Colonic mucosa (tissue), 4 donors: ENCODE measurements around the gene TRIM9. TPM values are rescaled to one million over a fixed set of nuclear protein-coding genes. Genes with fewer than 3 reads are reported as not detected.

Experiments
- DNase-seq: peaks from one replicate; pipeline ENCODE4 v3.0.0-alpha.2; 2020
- H3K27ac ChIP-seq: fragments of 200-600 bp; one replicate; pipeline ENCODE4 v1.8.0; 2021
- H3K27me3 ChIP-seq: fragments of 200-600 bp; one replicate; pipeline ENCODE4 v1.8.0; 2021
- H3K36me3 ChIP-seq: fragments of 200-600 bp; one replicate; pipeline ENCODE4 v1.8.0; 2021
- H3K4me1 ChIP-seq: fragments of 200-600 bp; one replicate; pipeline ENCODE4 v1.8.0; 2021; ENCODE audit warnings: mild to moderate bottlenecking
- H3K4me3 ChIP-seq: fragments of 200-600 bp; one replicate; pipeline ENCODE4 v1.8.0; 2021
- H3K9ac ChIP-seq, 2 donors: one replicate each; pipeline ENCODE4 v1.7.0; 2013; ENCODE audit warnings: control low read depth in 2 of 2, low read depth in 2 of 2, low read length in 2 of 2
- H3K9me3 ChIP-seq: fragments of 200-600 bp; one replicate; pipeline ENCODE4 v1.8.0; 2021
- intact Hi-C: fragments of 100-400 bp; cut with DNase I; formaldehyde crosslinking; loops from one replicate; pipeline ENCODE4 v1.14.1; 2022
- total RNA-seq, 2 donors: library from RNA; stranded (reverse); fragmentation: NEBNext Ultra II Directional in 1 of 2; extraction: Animal tissue kit (Norgen Biotek cat#: 25700) in 1 of 2; gene quantifications; one replicate each; pipeline ENCODE4 v1.2.1, GENCODE V29; 2021
- TF ChIP-seq, protein P1 (sequence below): fragments of 200-600 bp; IDR thresholded peaks from one replicate; pipeline ENCODE4 v1.8.0; 2022; ENCODE audit warnings: antibody characterized with exemption, mild to moderate bottlenecking
- donor health status: healthy.
- donor health status: DM: no; HTN: no; CAD: no.
- donor health status: DM: no; HTN: no; CAD: no.

TRIM9 gene
- total RNA-seq, 2 donors from 2014 or later: 0.49 to 0.66 TPM

DNA sequence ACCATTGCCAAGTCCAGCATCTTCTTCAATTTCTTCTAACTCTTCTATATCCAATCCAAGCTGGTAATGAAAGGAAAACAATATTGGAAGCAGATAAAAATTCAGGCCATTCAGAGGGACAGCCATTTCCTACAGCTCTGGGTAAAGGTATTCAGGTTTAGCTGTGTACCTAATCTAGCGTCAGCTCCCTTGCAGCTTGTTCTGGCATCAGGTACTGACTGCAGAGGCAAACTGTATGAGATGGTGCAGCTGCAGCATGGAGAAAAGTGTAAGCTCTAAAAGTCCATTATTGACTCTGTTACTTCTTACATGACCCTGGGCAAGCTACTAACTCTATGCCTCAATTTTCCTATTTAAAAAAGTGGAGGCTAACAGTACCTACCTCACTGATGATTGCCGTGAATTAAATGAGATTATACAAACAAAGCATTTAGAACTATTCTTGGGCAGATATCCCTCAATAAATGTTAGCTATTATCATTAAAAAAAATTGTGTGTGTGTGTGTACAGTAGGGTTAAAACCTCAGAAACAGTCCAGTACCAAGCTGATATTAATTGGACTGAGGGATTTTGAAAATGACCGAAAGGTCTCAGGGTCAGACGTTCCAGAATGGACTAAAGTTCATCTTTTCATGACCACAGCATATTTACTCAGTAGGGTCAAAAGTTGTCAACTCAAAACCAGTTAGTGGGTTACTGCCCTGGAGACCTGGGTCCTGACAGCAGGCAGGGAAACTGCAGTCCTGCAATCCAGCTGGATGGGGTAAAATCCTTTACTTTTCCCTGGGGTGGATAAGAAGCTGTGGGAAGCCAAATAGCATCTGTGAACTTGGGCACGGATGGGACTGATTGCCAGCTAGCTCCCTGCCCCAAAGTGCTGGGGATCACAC is 159.5 kb downstream of the TRIM9 start:
- no peak overlapping the region for H3K27ac ChIP-seq
- no peaks in the 10 kb centered on the region for H3K27me3 ChIP-seq
- TF ChIP-seq, protein P1, sequence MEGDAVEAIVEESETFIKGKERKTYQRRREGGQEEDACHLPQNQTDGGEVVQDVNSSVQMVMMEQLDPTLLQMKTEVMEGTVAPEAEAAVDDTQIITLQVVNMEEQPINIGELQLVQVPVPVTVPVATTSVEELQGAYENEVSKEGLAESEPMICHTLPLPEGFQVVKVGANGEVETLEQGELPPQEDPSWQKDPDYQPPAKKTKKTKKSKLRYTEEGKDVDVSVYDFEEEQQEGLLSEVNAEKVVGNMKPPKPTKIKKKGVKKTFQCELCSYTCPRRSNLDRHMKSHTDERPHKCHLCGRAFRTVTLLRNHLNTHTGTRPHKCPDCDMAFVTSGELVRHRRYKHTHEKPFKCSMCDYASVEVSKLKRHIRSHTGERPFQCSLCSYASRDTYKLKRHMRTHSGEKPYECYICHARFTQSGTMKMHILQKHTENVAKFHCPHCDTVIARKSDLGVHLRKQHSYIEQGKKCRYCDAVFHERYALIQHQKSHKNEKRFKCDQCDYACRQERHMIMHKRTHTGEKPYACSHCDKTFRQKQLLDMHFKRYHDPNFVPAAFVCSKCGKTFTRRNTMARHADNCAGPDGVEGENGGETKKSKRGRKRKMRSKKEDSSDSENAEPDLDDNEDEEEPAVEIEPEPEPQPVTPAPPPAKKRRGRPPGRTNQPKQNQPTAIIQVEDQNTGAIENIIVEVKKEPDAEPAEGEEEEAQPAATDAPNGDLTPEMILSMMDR: no peak
- no peaks in the 10 kb centered on the region for H3K9me3 ChIP-seq
- peaks cover 4% of the 10 kb centered on the region for H3K4me1 ChIP-seq
- H3K36me3 ChIP-seq: no peaks in the 10 kb centered on the region
- H3K4me3 ChIP-seq: no peak overlapping the region
- H3K9ac ChIP-seq: no peak overlapping the region
- DNase-seq: peak; percentile 7
- intact Hi-C loops: no loop called here

DNA sequence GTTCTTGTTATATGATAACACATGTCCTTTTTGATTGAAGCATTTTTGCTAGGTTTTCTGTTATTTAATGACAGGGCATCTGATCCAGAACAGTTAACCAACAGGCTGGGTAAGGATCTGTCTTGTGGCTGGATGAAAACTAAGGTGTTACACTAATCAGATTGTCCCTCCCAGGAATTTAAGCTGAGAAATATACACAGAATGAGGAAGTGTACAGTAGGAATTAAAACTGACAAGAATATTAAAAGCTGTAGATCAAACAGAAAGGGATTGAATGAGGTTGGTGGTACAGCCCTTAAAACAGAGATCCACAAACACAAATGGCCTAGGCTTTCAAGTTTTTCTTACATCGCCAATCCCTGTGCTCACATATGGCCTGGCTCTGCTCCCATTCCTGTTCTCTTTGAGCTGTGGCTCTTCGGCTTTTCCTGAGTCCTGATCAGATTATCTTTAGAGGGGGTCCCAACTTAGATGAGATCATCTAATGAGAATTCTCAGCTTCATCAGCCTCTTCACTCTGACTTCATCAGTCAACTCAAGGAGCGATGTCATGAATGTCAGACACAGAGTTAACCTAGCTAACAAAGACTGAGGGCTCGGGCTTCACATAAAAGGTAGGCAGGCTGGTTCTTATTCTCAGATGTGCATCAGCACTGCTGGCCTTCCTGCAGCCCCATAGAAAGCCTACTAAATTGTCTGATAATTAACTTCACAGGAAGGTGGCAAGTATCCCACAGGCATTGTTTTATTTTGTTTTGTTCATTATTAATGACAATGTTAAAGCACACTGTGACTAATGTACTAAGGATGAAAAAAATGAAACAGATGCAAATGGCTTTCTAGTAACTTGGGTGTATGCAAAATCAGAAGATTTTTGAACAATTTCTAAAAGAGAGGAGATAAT is 162.1 kb downstream of the TRIM9 start:
- no peak overlapping the region for H3K9ac ChIP-seq
- TF ChIP-seq, protein P1: no peak
- H3K27ac ChIP-seq: no peak overlapping the region
- no peak for DNase-seq
- H3K4me1 ChIP-seq: no peaks in the 10 kb centered on the region
- no peaks in the 10 kb centered on the region for H3K27me3 ChIP-seq
- no peaks in the 10 kb centered on the region for H3K36me3 ChIP-seq
- intact Hi-C loops: no loop called here
- no peaks in the 10 kb centered on the region for H3K9me3 ChIP-seq
- no peak overlapping the region for H3K4me3 ChIP-seq

DNA sequence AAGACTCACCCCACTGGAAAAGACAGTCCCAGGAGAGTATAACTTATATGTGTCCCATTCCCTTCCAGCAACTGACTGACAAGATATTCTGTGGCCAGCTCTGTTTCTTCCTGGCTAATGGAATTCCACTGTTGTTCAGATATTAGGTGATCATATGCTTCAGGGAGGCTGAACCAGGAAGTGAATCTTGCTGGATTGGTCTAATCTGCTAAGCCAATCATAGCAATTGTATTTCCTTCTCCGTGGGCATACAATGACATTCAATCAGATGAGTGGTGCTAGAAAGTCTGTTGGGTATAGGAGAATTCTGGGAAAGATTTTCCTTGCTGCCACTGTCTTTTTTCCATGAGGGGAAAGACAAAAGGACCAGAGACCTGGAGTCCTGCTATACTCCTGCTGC is 162.7 kb downstream of the TRIM9 start:
- Histone ChIP-seq H3K27me3 (no peaks in the 10 kb centered on the region), H3K36me3 (no peaks in the 10 kb centered on the region), H3K27ac (no peak overlapping the region), H3K9me3 (no peaks in the 10 kb centered on the region), H3K4me1 (no peaks in the 10 kb centered on the region), H3K9ac (no peak overlapping the region), H3K4me3 (no peak overlapping the region)
- intact Hi-C loops: no loop called here
- DNase-seq: peak; percentile 12
- TF ChIP-seq, protein P1: no peak

DNA sequence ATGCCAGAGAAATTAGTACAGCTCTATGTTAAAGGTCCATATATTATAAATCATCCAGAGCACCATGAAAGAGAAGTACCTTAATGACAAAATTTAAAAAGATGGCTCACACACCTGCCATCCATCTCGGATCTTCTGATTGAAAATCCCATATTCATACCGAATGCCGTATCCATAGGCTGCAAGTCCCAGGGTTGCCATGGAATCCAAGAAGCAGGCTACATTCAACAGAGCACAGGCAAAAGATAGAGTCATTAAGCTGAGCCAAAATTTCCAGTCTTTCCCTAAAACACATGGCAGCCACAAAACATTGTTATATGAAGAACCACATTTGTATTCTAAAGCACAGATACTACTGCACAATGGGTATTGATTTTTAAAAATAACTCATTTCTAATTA is 163.3 kb downstream of the TRIM9 start:
- H3K36me3 ChIP-seq: no peaks in the 10 kb centered on the region
- TF ChIP-seq, protein P1: no peak

DNA sequence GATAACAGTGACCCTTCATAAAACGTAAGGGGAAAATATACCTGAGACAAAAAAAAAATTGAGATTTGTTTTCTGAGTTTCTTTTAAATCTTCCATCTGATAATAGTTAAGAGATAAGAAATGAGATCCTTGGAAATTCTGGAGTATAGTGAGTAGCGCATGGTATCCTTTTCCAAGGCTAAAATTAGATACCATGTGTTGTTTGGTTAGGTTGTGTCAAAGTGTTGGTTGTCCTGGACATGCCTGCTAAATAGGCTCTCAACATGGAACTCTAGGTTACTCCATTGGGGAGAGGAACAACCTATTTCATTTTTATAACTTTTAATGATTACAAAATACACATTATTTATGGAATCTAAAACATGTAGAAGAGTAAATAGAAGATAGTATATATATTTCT is 165.4 kb downstream of the TRIM9 start:
- TF ChIP-seq, protein P1: no peak
- no peak for DNase-seq
- H3K4me1 ChIP-seq: no peaks in the 10 kb centered on the region
- no peaks in the 10 kb centered on the region for H3K27me3 ChIP-seq
- no peaks in the 10 kb centered on the region for H3K9me3 ChIP-seq
- H3K36me3 ChIP-seq: no peaks in the 10 kb centered on the region
- no peak overlapping the region for H3K9ac ChIP-seq
- intact Hi-C loops: no loop called here
- H3K27ac ChIP-seq: no peak overlapping the region
- H3K4me3 ChIP-seq: no peak overlapping the region

More for the DNA sequence above, 163.3 kb downstream of the TRIM9 start:
- no peaks in the 10 kb centered on the region for H3K4me1 ChIP-seq
- no peak overlapping the region for H3K9ac ChIP-seq
- no peak for DNase-seq
- intact Hi-C loops: no loop called here
- H3K27me3 ChIP-seq: no peaks in the 10 kb centered on the region
- H3K27ac ChIP-seq: no peak overlapping the region
- H3K9me3 ChIP-seq: no peaks in the 10 kb centered on the region
- H3K4me3 ChIP-seq: no peak overlapping the region
